K562 (cell line): ENCODE data around the gene GABRG2. TPM values are rescaled to one million over a fixed set of nuclear protein-coding genes. Genes with fewer than 3 reads are reported as not detected.

Experiments
- ATAC-seq: fragments of 200-7000 bp; cut with Tn5 transposase; 3 replicates; pipeline ENCODE4 v1.9.1; 2020; ENCODE audit warnings: moderate library complexity
- BruUV-seq: library from RNA; stranded (reverse); fragments of 400-500 nt; replicated peaks from 2 replicates; lab custom pipeline; 2021; lab: Mats Ljungman, UMichigan
- CTCF ChIA-PET: fragments of 300-600 bp; formaldehyde crosslinking; extraction: SDS; loops from one replicate; lab custom pipeline; 2021; ENCODE audit warnings: low intra/inter-chr PET ratio; lab: Yijun Ruan, JAX
- POLR2A ChIA-PET: fragments of 300-600, 350-650 bp; sonication (Branson Sonifier 250); formaldehyde crosslinking; extraction: SDS; loops from one replicate; lab custom pipeline; 2021; ENCODE audit warnings: antibody characterized with exemption, inconsistent platforms; lab: Yijun Ruan, JAX
- DNase-seq, 4 experiments: peaks; one replicate each; pipeline versions ENCODE4 v3.0.0 to v3.0.0-alpha.2; 2011 to 2018; ENCODE audit warnings: low spot score in 3 of 4, mixed read lengths in 3 of 4; ENCODE audit errors: extremely low read depth in 1 of 4
- FAIRE-seq: peaks from 2 replicates; lab custom pipeline; 2011; peaks lifted over from hg19 to GRCh38; lab: Jason Lieb, UNC
- H2AFZ ChIP-seq: 2 replicates; pipeline ENCODE4 v1.6.0; 2011; ENCODE audit warnings: low read depth, low read length, control low read depth, inconsistent platforms
- H3K27ac ChIP-seq: fragments of 200-600 bp; 3 replicates; pipeline ENCODE4 v1.8.0; 2011; ENCODE audit warnings: low read depth, mild to moderate bottlenecking, control low read depth, inconsistent platforms, low read length, moderate library complexity, mixed read lengths; ENCODE audit errors: extremely low read depth
- H3K27me3 ChIP-seq, 2 experiments: fragments of 300-600 bp in 1 of 2; 2 replicates in 1 of 2; 3 replicates in 1 of 2; pipeline versions ENCODE4 v1.6.0 to v1.8.0; 2011; ENCODE audit warnings: inconsistent platforms in 2 of 2, low read length in 2 of 2, mild to moderate bottlenecking in 1 of 2, mixed read lengths in 1 of 2, moderate library complexity in 1 of 2; ENCODE audit not compliant: control insufficient read depth in 2 of 2, insufficient read depth in 2 of 2
- H3K36me3 ChIP-seq: fragments of 300-600 bp; 3 replicates; pipeline ENCODE4 v1.8.0; 2011; ENCODE audit warnings: mild to moderate bottlenecking, low read length, inconsistent platforms; ENCODE audit not compliant: control insufficient read depth, insufficient read depth
- H3K4me1 ChIP-seq, 2 experiments: fragments of 200-600 bp in 1 of 2; replicated peaks in 1 of 2; 2 replicates in 1 of 2; 3 replicates in 1 of 2; pipeline versions ENCODE4 v1.5.1 to v1.8.0; 2011; ENCODE audit warnings: inconsistent platforms in 2 of 2, low read length in 2 of 2, mild to moderate bottlenecking in 1 of 2, mixed read lengths in 1 of 2, moderate library complexity in 1 of 2; ENCODE audit not compliant: control insufficient read depth in 2 of 2, insufficient read depth in 2 of 2
- H3K4me2 ChIP-seq: 2 replicates; pipeline ENCODE4 v1.6.1; 2011; ENCODE audit warnings: low read length, control low read depth, inconsistent platforms, mixed read lengths; ENCODE audit not compliant: insufficient read depth
- H3K4me3 ChIP-seq: fragments of 200-600 bp; sonication (generic), shearing (Covaris generic); 2 replicates; pipeline ENCODE4 v1.5.1; 2016; ENCODE audit warnings: control low read depth, inconsistent platforms
- H3K79me2 ChIP-seq: fragments of 200-600 bp; 3 replicates; pipeline ENCODE4 v1.8.0; 2011; ENCODE audit warnings: low read length, inconsistent platforms; ENCODE audit not compliant: control insufficient read depth, insufficient read depth
- H3K9ac ChIP-seq, 2 experiments: 2 replicates each; pipeline versions ENCODE4 v1.6.0 to v1.6.1; 2011; ENCODE audit warnings: low read depth in 2 of 2, low read length in 2 of 2, control low read depth in 1 of 2, inconsistent platforms in 1 of 2, mild to moderate bottlenecking in 1 of 2, mixed read lengths in 1 of 2; ENCODE audit not compliant: insufficient read depth in 1 of 2
- H3K9me1 ChIP-seq: one replicate; pipeline ENCODE4 v1.6.0; 2011; ENCODE audit warnings: inconsistent platforms, mild to moderate bottlenecking, low read length, moderate library complexity; ENCODE audit not compliant: control insufficient read depth, insufficient read depth
- H3K9me3 ChIP-seq: replicated peaks from 2 replicates; pipeline ENCODE4 v1.5.1; 2011; ENCODE audit warnings: low read depth, low read length, inconsistent platforms; ENCODE audit not compliant: control insufficient read depth, insufficient read depth
- H4K20me1 ChIP-seq: replicated peaks from 2 replicates; pipeline ENCODE4 v1.6.1; 2011; ENCODE audit warnings: low read length, inconsistent platforms, mixed read lengths; ENCODE audit not compliant: control insufficient read depth, insufficient read depth
- CHD1 ChIP-seq: fragments of 200-600 bp; sonication (generic); IDR thresholded peaks from one replicate; pipeline ENCODE4 v1.6.1; 2012; ENCODE audit warnings: mild to moderate bottlenecking, moderate library complexity, low read length, inconsistent platforms
- DACH1 ChIP-seq: fragments of 450-650 bp; IDR thresholded peaks from 2 replicates; pipeline ENCODE4 v1.6.1; 2018; ENCODE audit not compliant: partially characterized antibody
- FOSL1 ChIP-seq: fragments of 200-800 bp; sonication (Bioruptor generic); conservative IDR thresholded peaks from 2 replicates; pipeline ENCODE4 v1.6.1; 2016; ENCODE audit warnings: missing genetic modification characterization, missing compliant biosample characterization
- NUFIP1 ChIP-seq: fragments of 450-650 bp; IDR thresholded peaks from 2 replicates; pipeline ENCODE4 v1.6.1; 2018; ENCODE audit not compliant: partially characterized antibody
- ZNF174 ChIP-seq: fragments of 250-450 bp; sonication (Bioruptor Pico); IDR thresholded peaks from 2 replicates; pipeline ENCODE4 v1.4.0; 2020; ENCODE audit warnings: mild to moderate bottlenecking
- ZNF175 ChIP-seq: fragments of 200-800 bp; sonication (Bioruptor generic); IDR thresholded peaks from 2 replicates; pipeline ENCODE4 v1.6.1; 2016; ENCODE audit warnings: low read depth, mild to moderate bottlenecking, missing genetic modification characterization, missing compliant biosample characterization
- WGBS: fragments of 100-300 bp; shearing (Covaris generic); methylation state at CpG from one replicate; pipeline ENCODE4 v1.1.6; 2016; ENCODE audit warnings: low coverage, mixed read lengths; ENCODE audit not compliant: insufficient coverage; ENCODE audit errors: missing lambda C conversion rate; 5-methylcytosine and 5-hydroxymethylcytosine counted together
- in situ Hi-C: fragments of 300-500 bp; cut with MboI; formaldehyde crosslinking; loops from 4 replicates; pipeline ENCODE4 v1.15.0; 2018; ENCODE audit warnings: inconsistent platforms, mixed read lengths
- intact Hi-C: fragments of 100-400 bp; cut with micrococcal nuclease; formaldehyde crosslinking; loops from 2 replicates; pipeline ENCODE4 v1.14.2; 2022
- polyA plus RNA-seq, 8 experiments: library from polyadenylated mRNA; depleted of rRNA in 4 of 8; stranded (reverse) in 5 of 8; unstranded in 3 of 8; fragments of >200 nt; fragmentation: Nextera tagmentation in 2 of 8; fragmentation: Illumina TruSeq in 1 of 8; extraction: Ambion mirVana in 2 of 8; extraction: Trizol in 1 of 8; gene quantifications; 2 replicates each; pipeline versions ENCODE4 v1.2.1 to v1.2.3, GENCODE V29; 2011 to 2014; ENCODE audit warnings: inconsistent platforms in 1 of 8, missing spikeins in 1 of 8
- total RNA-seq, 7 experiments: library from RNA; depleted of rRNA in 6 of 7; stranded (reverse); fragments of >200 nt in 6 of 7; fragmentation: Illumina TruSeq in 2 of 7; extraction: Trizol in 2 of 7; gene quantifications; 2 replicates each; pipeline versions ENCODE4 v1.2.1 to v1.2.3, GENCODE V29; 2011 to 2021; ENCODE audit warnings: low replicate concordance in 1 of 7
- TF ChIP-seq, protein P1 (sequence below): fragments of 250-450 bp; sonication (Bioruptor Pico); IDR thresholded peaks from 2 replicates; pipeline ENCODE4 v1.5.1; 2021; ENCODE audit warnings: mild to moderate bottlenecking

The GABRG2 gene
- total and polyA plus RNA-seq, 9 of the 15 experiments (the other 6 are each of a cell fraction or from before 2014, with no cell fraction given) = 0.03 to 1.2 (median 0.30) TPM; not detected in 3

DNA sequence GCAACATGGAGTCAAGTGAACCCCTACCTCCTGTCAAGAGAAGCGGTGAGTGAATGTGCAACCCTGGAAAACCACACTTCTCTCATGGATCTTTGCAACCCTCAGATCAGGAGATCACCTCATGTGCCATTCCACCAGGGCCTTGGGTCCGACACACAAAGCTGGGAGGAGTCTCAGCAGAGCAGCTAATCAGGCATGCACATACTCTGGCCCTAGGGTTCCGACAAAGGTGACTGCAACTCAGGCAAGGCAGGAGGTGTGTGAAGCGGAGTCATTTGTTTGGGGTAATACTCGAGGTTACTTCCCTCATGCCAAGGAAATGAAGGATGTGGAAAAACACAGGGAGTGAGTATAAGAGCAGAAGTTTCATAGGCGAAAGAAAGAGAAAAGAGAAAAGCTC is 96.1 kb downstream of the GABRG2 start:
- Histone ChIP-seq H2AFZ (no peak overlapping the region), H3K79me2 (no peaks in the 10 kb centered on the region), H3K4me1 (no peaks in the 10 kb centered on the region), H3K27ac (no peak overlapping the region), H4K20me1 (no peaks in the 10 kb centered on the region)
- POLR2A ChIA-PET = no interaction called here
- DNase-seq (no peak), ATAC-seq (no peak)
- intact Hi-C loops = no loop called here
- in situ Hi-C loops = no loop called here
- no peak for TF ChIP-seq ZNF175
- no peak for TF ChIP-seq NUFIP1
- TF ChIP-seq CHD1 = no peak
- no peak for TF ChIP-seq DACH1
- TF ChIP-seq, protein P1, sequence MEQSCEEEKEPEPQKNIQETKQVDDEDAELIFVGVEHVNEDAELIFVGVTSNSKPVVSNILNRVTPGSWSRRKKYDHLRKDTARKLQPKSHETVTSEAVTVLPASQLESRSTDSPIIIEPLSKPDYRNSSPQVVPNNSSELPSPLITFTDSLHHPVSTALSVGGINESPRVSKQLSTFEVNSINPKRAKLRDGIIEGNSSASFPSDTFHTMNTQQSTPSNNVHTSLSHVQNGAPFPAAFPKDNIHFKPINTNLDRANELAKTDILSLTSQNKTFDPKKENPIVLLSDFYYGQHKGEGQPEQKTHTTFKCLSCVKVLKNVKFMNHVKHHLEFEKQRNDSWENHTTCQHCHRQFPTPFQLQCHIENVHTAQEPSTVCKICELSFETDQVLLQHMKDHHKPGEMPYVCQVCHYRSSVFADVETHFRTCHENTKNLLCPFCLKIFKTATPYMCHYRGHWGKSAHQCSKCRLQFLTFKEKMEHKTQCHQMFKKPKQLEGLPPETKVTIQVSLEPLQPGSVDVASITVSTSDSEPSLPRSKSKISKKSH (CRISPR knock-in tag) = no peak
- TF ChIP-seq FOSL1 (tag) = no peak
- no peak for TF ChIP-seq ZNF174
- TF ChIP-seq, all 486 proteins: peak for 0
- no peak overlapping the region for H3K9ac ChIP-seq
- H3K27me3 ChIP-seq = no peaks in the 10 kb centered on the region
- CTCF ChIA-PET = no interaction called here
- BruUV-seq = no TSS peak
- FAIRE-seq = no peak
- H3K4me3 ChIP-seq = no peak overlapping the region
- no peaks in the 10 kb centered on the region for H3K36me3 ChIP-seq
- H3K9me1 ChIP-seq = no peaks in the 10 kb centered on the region
- no peak overlapping the region for H3K4me2 ChIP-seq
- H3K9me3 ChIP-seq = no peaks in the 10 kb centered on the region
- 3% methylated on average over 4 of the region's 6 CpGs for WGBS
